ENCODE measurements around the gene LTA4H. TPM values are rescaled to one million over a fixed set of nuclear protein-coding genes. Genes with fewer than 3 reads are reported as not detected.

LTA4H gene
- total and polyA plus RNA-seq, 10 of the 15 experiments (the other 5 are each of a cell fraction or from before 2014, with no cell fraction given): 43.9 to 106 (median 47.3) TPM

DNA sequence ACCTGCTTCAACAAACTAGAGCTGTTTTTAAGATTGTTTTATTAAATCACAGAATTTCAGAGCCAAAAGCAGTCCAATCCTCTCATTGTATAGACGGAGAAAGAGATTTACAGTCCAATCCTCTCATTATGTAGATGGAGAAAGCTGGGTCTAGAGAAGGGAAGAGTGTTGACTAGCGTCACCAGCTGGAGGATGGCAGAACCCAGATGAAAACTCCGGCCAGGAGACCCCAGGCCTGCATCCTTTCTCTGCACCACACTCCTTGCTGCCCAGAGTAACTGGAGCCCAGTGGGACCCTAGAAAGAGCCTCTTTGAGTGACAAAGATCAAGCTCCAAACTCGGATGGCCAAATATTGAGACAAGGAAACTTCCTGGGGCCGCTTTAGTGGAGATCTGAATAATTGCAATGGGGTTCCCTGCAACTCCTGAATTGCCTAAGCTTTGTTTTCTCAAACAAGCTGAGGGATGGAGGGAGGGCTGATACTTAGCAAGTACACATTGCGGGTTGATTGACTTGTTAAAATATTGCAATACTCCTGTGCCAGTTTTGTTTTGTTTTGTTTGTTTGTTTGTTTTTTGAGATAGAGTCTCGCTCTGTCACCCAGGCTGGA, 79.7 kb downstream of the LTA4H start:
- TF ChIP-seq, protein P1, sequence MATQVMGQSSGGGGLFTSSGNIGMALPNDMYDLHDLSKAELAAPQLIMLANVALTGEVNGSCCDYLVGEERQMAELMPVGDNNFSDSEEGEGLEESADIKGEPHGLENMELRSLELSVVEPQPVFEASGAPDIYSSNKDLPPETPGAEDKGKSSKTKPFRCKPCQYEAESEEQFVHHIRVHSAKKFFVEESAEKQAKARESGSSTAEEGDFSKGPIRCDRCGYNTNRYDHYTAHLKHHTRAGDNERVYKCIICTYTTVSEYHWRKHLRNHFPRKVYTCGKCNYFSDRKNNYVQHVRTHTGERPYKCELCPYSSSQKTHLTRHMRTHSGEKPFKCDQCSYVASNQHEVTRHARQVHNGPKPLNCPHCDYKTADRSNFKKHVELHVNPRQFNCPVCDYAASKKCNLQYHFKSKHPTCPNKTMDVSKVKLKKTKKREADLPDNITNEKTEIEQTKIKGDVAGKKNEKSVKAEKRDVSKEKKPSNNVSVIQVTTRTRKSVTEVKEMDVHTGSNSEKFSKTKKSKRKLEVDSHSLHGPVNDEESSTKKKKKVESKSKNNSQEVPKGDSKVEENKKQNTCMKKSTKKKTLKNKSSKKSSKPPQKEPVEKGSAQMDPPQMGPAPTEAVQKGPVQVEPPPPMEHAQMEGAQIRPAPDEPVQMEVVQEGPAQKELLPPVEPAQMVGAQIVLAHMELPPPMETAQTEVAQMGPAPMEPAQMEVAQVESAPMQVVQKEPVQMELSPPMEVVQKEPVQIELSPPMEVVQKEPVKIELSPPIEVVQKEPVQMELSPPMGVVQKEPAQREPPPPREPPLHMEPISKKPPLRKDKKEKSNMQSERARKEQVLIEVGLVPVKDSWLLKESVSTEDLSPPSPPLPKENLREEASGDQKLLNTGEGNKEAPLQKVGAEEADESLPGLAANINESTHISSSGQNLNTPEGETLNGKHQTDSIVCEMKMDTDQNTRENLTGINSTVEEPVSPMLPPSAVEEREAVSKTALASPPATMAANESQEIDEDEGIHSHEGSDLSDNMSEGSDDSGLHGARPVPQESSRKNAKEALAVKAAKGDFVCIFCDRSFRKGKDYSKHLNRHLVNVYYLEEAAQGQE (IDR thresholded peaks at IDR 0.05; ENCODE audit: low read depth, low read length): no peak
- TF ChIP-seq SIN3A (IDR thresholded peaks at IDR 0.05; ENCODE audit: low read depth, low read length): no peak
- no peak for TF ChIP-seq FOS (IDR thresholded peaks at IDR 0.05; ENCODE audit: borderline replicate concordance, extremely low read depth, insufficient read length)
- TF ChIP-seq NR2F1 (conservative IDR thresholded peaks at IDR 0.05): no peak
- no peak for TF ChIP-seq MYB (IDR thresholded peaks at IDR 0.05; ENCODE audit: borderline replicate concordance, low read depth, low read length)
- TF ChIP-seq, protein P2, sequence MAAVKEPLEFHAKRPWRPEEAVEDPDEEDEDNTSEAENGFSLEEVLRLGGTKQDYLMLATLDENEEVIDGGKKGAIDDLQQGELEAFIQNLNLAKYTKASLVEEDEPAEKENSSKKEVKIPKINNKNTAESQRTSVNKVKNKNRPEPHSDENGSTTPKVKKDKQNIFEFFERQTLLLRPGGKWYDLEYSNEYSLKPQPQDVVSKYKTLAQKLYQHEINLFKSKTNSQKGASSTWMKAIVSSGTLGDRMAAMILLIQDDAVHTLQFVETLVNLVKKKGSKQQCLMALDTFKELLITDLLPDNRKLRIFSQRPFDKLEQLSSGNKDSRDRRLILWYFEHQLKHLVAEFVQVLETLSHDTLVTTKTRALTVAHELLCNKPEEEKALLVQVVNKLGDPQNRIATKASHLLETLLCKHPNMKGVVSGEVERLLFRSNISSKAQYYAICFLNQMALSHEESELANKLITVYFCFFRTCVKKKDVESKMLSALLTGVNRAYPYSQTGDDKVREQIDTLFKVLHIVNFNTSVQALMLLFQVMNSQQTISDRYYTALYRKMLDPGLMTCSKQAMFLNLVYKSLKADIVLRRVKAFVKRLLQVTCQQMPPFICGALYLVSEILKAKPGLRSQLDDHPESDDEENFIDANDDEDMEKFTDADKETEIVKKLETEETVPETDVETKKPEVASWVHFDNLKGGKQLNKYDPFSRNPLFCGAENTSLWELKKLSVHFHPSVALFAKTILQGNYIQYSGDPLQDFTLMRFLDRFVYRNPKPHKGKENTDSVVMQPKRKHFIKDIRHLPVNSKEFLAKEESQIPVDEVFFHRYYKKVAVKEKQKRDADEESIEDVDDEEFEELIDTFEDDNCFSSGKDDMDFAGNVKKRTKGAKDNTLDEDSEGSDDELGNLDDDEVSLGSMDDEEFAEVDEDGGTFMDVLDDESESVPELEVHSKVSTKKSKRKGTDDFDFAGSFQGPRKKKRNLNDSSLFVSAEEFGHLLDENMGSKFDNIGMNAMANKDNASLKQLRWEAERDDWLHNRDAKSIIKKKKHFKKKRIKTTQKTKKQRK (IDR thresholded peaks at IDR 0.05; ENCODE audit: low read depth, low read length): no peak
- no peak for TF ChIP-seq KDM1A (IDR thresholded peaks at IDR 0.05; ENCODE audit: borderline replicate concordance)
- TF ChIP-seq RELA (IDR thresholded peaks at IDR 0.05; ENCODE audit: borderline replicate concordance, partially characterized antibody): no peak
- TF ChIP-seq ZNF274 (IDR thresholded peaks at IDR 0.05; ENCODE audit: insufficient read depth, insufficient read length): no peak
- intact Hi-C loops (cut with micrococcal nuclease; ENCODE audit: unreplicated experiment): no loop called here
- ChIA-PET POLR2A (no interaction called here), CTCF (interaction anchor here (1.0 to 4.4 kb wide), 3 partner anchors 12 to 45 kb away, joined by 3 to 26 read pairs (median 6); partner anchors contain the start of genes AMDHD1 and CCDC38), RAD21 (ENCODE audit: unreplicated experiment) (no interaction called here), SMC1A (ENCODE audit: uncharacterized antibody, unreplicated experiment) (interaction anchor here (0.6 to 1.5 kb wide), 6 partner anchors 14 to 261 kb away, joined by 3 to 5 read pairs (median 4); no protein-coding TSS in a partner anchor)
- Histone ChIP-seq H3K9me3 (replicated peaks; ENCODE audit: control insufficient read depth, insufficient read depth, low read length) (no peaks in the 10 kb centered on the region), H3K27me3 (replicated peaks in 1 of 2; ENCODE audit: control insufficient read depth in 2 of 2, insufficient read depth in 2 of 2, low read length in 1 of 2) (no peaks in the 10 kb centered on the region), H3K9ac (ENCODE audit: control insufficient read depth, insufficient read depth, low read length) (no peak overlapping the region), H3K4me1 (ENCODE audit: control insufficient read depth, insufficient read depth, low read length) (no peaks in the 10 kb centered on the region), H3K4me2 (ENCODE audit: control insufficient read depth, insufficient read depth) (no peak overlapping the region), H3K36me3 (ENCODE audit: control insufficient read depth in 2 of 2, insufficient read depth in 2 of 2, low read length in 1 of 2) (no peaks in the 10 kb centered on the region), H3K79me2 (ENCODE audit: control insufficient read depth, insufficient read depth, low read length) (no peaks in the 10 kb centered on the region), H3K27ac (ENCODE audit: control insufficient read depth, insufficient read depth) (no peak overlapping the region), H3K4me3 (no peak overlapping the region), H2AFZ (ENCODE audit: control insufficient read depth, low read depth, low read length) (no peak overlapping the region), H4K20me1 (ENCODE audit: control insufficient read depth, insufficient read depth) (no peaks in the 10 kb centered on the region)
- in situ Hi-C loops (cut with MboI): no loop called here
- BruUV-seq (replicated peaks): no TSS peak
- WGBS (ENCODE audit: insufficient coverage, insufficient replicate concordance, low lambda C conversion rate, missing lambda C conversion rate): 36% methylated on average over 7 of the region's 7 CpGs
- no peak for ATAC-seq
- DNase-seq (ENCODE audit: low read depth, low spot score): no peak
- FAIRE-seq: no peak

Data from GM12878 (cell line).